Stimulated activated CD8-positive, alpha-beta memory T cell treated with anti-CD3 and anti-CD28 coated beads, Interleukin-4, amount 100 ng/mL, for 48 hours (primary cell): ENCODE data around the gene GNB3.
"Not testable (repeated sequence)": the region's sequence is repeated elsewhere in the genome, so short reads cannot be mapped to it uniquely, and the experiment has no call there.

Source experiments
- DNase-seq: peaks from one replicate; pipeline ENCODE4 v3.0.0-alpha.2; 2020

GNB3 gene

GRCh38 chr12:6886206-6886999 is 45.7 kb downstream of the GNB3 start:
- not testable (repeated sequence) for DNase-seq

GRCh38 chr12:6887460-6887859 is 46.7 kb downstream of the GNB3 start:
- no peak for DNase-seq

GRCh38 chr12:6888360-6888759 is 47.6 kb downstream of the GNB3 start:
- DNase-seq, result no peak

GRCh38 chr12:6888794-6889193 is 48.1 kb downstream of the GNB3 start:
- not testable (repeated sequence) for DNase-seq

- DNase-seq, result not testable (repeated sequence)
Measured at GRCh38 chr12:6889775-6890573, 49.2 kb downstream of the GNB3 start.

- DNase-seq, result peak; percentile 99
Measured at GRCh38 chr12:6890789-6891645, 50.3 kb downstream of the GNB3 start.

GRCh38 chr12:6891646-6892001 is 50.9 kb downstream of the GNB3 start:
- peak; percentile 47 for DNase-seq

GRCh38 chr12:6892683-6893082 is 52.0 kb downstream of the GNB3 start:
- not testable (repeated sequence) for DNase-seq

- no peak for DNase-seq
Measured at GRCh38 chr12:6894321-6894720, 53.6 kb downstream of the GNB3 start.
